Vagina (tissue), 2 donors: ENCODE measurements around the gene COX5A.

Experiments used
- CTCF ChIP-seq, 3 experiments: fragments of 450-650 bp in 2 of 3; fragments of 200-600 bp in 1 of 3; sonication (generic) in 1 of 3; IDR thresholded peaks; one replicate each; pipeline ENCODE4 v1.5.1; 2017 to 2019; ENCODE audit warnings: antibody characterized with exemption in 3 of 3, mild to moderate bottlenecking in 2 of 3, moderate library complexity in 2 of 3
- POLR2A ChIP-seq, 2 donors: fragments of 450-650 bp; IDR thresholded peaks; one replicate each; pipeline ENCODE4 v1.6.1; 2017; ENCODE audit warnings: antibody characterized with exemption in 2 of 2, mild to moderate bottlenecking in 2 of 2, moderate library complexity in 2 of 2
- POLR2AphosphoS5 ChIP-seq, 2 donors: sonication (generic); formaldehyde crosslinking; IDR thresholded peaks; one replicate each; pipeline ENCODE4 v1.9.0; 2017; ENCODE audit warnings: antibody characterized with exemption in 2 of 2, mild to moderate bottlenecking in 2 of 2, low read depth in 1 of 2; ENCODE audit not compliant: insufficient read depth in 1 of 2

DNA sequence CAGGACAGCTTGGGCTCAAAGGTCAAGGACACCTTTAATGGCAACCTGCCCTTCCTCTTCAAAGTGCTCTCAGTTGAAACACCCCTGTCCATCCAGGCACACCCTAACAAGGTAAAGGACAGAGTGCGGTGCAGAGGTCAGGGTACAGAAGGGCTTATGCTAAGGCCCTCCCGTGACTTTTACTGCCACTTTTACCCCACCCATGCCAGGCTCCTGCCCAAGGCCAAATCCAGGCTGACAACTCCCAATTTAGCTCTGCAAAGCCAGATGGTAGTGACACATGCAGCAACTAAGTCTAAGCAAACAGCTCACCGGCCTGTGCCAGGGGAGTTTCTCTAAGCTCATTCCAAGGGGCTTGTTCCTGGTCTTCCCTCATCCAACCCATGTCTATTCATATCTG is 46.4 kb downstream of the COX5A start:
- TF ChIP-seq CTCF (IDR thresholded peaks at IDR 0.05) (no peak), POLR2A (IDR thresholded peaks at IDR 0.05) (no peak), POLR2AphosphoS5 (IDR thresholded peaks at IDR 0.05; ENCODE audit: insufficient read depth in 1 of 2, low read depth in 1 of 2) (no peak)
